GM12878 (cell line): ENCODE data around the gene RAD51B. TPM values are rescaled to one million over a fixed set of nuclear protein-coding genes. Genes with fewer than 3 reads are reported as not detected.

Experiments
- ATAC-seq: fragments of 200-7000 bp; cut with Tn5 transposase; 3 replicates; pipeline ENCODE4 v1.9.1; 2020; ENCODE audit warnings: mild to moderate bottlenecking, moderate library complexity
- BruUV-seq: library from RNA; stranded (reverse); fragments of 400-500 nt; replicated peaks from 2 replicates; lab custom pipeline; 2021; lab: Mats Ljungman, UMichigan
- CTCF ChIA-PET: fragments of 300-600 bp; sonication (Branson Sonifier 250); formaldehyde crosslinking; extraction: SDS; loops from one replicate; lab custom pipeline; 2021; ENCODE audit warnings: inconsistent platforms; lab: Yijun Ruan, JAX
- POLR2A ChIA-PET: fragments of 350-600 bp; formaldehyde crosslinking; extraction: SDS; loops from one replicate; lab custom pipeline; 2021; ENCODE audit warnings: inconsistent platforms; lab: Charles Lee
- RAD21 ChIA-PET: fragments of 300-600 bp; sonication (Branson Sonifier 250); formaldehyde crosslinking; loops from one replicate; lab custom pipeline; 2023; ENCODE audit warnings: antibody characterized with exemption; ENCODE audit not compliant: unreplicated experiment; lab: Charles Lee
- SMC1A ChIA-PET: fragments of 300-600 bp; sonication (Branson Sonifier 250); formaldehyde crosslinking; loops from one replicate; lab custom pipeline; 2023; ENCODE audit not compliant: unreplicated experiment, uncharacterized antibody; lab: Charles Lee
- DNase-seq: peaks from one replicate; pipeline ENCODE4 v3.0.0-alpha.2; 2011; ENCODE audit warnings: low read depth, low spot score
- FAIRE-seq: peaks from 3 replicates; lab custom pipeline; 2011; peaks lifted over from hg19 to GRCh38; lab: Jason Lieb, UNC
- H2AFZ ChIP-seq: 2 replicates; pipeline ENCODE4 v1.6.0; 2011; ENCODE audit warnings: low read depth, low read length, control low read depth; ENCODE audit not compliant: control insufficient read depth
- H3K27ac ChIP-seq: 2 replicates; pipeline ENCODE4 v1.5.1; 2011; ENCODE audit warnings: control low read depth; ENCODE audit not compliant: control insufficient read depth, insufficient read depth
- H3K27me3 ChIP-seq, 2 experiments: replicated peaks in 1 of 2; 2 replicates each; pipeline versions ENCODE4 v1.6.0 to v1.6.1; 2011; ENCODE audit warnings: low read length in 1 of 2; ENCODE audit not compliant: control insufficient read depth in 2 of 2, insufficient read depth in 2 of 2
- H3K36me3 ChIP-seq, 2 experiments: 2 replicates each; pipeline ENCODE4 v1.5.1; 2011; ENCODE audit warnings: low read length in 1 of 2; ENCODE audit not compliant: control insufficient read depth in 2 of 2, insufficient read depth in 2 of 2
- H3K4me1 ChIP-seq: 2 replicates; pipeline ENCODE4 v1.6.1; 2011; ENCODE audit warnings: mild to moderate bottlenecking, low read length, moderate library complexity, mixed read lengths; ENCODE audit not compliant: control insufficient read depth, insufficient read depth
- H3K4me2 ChIP-seq: 2 replicates; pipeline ENCODE4 v1.6.0; 2011; ENCODE audit warnings: control low read depth; ENCODE audit not compliant: control insufficient read depth, insufficient read depth
- H3K4me3 ChIP-seq: fragments of 200-600 bp; sonication (generic); 2 replicates; pipeline ENCODE4 v1.5.1; 2016
- H3K79me2 ChIP-seq: 2 replicates; pipeline ENCODE4 v1.6.0; 2011; ENCODE audit warnings: low read length; ENCODE audit not compliant: control insufficient read depth, insufficient read depth
- H3K9ac ChIP-seq: 2 replicates; pipeline ENCODE4 v1.8.0; 2011; ENCODE audit warnings: low read length, control low read depth, mixed read lengths; ENCODE audit not compliant: control insufficient read depth, insufficient read depth
- H3K9me3 ChIP-seq: replicated peaks from 3 replicates; pipeline ENCODE4 v1.5.1; 2011; ENCODE audit warnings: mild to moderate bottlenecking, low read length; ENCODE audit not compliant: control insufficient read depth, insufficient read depth
- H4K20me1 ChIP-seq: 2 replicates; pipeline ENCODE4 v1.6.0; 2011; ENCODE audit not compliant: control insufficient read depth, insufficient read depth
- CREM ChIP-seq: IDR thresholded peaks from 2 replicates; pipeline ENCODE4 v1.6.1; 2014; ENCODE audit warnings: antibody characterized with exemption, low read depth
- JUNB ChIP-seq: IDR thresholded peaks from 2 replicates; pipeline ENCODE4 v1.6.1; 2016; ENCODE audit warnings: antibody characterized with exemption, mild to moderate bottlenecking
- PBX3 ChIP-seq: IDR thresholded peaks from 2 replicates; pipeline ENCODE4 v1.6.1; 2011; ENCODE audit warnings: mild to moderate bottlenecking, low read depth, low read length, moderate library complexity; ENCODE audit not compliant: insufficient replicate concordance
- RAD21 ChIP-seq: IDR thresholded peaks from 2 replicates; pipeline ENCODE4 v1.6.1; 2011; ENCODE audit warnings: mild to moderate bottlenecking, low read depth, low read length, moderate library complexity; ENCODE audit not compliant: insufficient read depth
- SREBF1 ChIP-seq: IDR thresholded peaks from 2 replicates; pipeline ENCODE4 v1.6.1; 2012; ENCODE audit warnings: mild to moderate bottlenecking, low read length
- TBL1XR1 ChIP-seq: IDR thresholded peaks from 2 replicates; pipeline ENCODE4 v1.6.1; 2012; ENCODE audit warnings: low read depth, low read length, improper control_type of control experiment
- ZBTB40 ChIP-seq: fragments of 450-650 bp; IDR thresholded peaks from 2 replicates; pipeline ENCODE4 v1.6.1; 2016; ENCODE audit warnings: mild to moderate bottlenecking, moderate library complexity, borderline replicate concordance
- ZNF217 ChIP-seq: fragments of 450-650 bp; IDR thresholded peaks from 2 replicates; pipeline ENCODE4 v1.6.1; 2017; ENCODE audit warnings: antibody characterized with exemption, mild to moderate bottlenecking
- ZZZ3 ChIP-seq: IDR thresholded peaks from 2 replicates; pipeline ENCODE4 v1.6.1; 2011; ENCODE audit warnings: low read depth; ENCODE audit not compliant: control insufficient read depth, insufficient read length
- WGBS: methylation state at CpG from one replicate; pipeline ENCODE4 v1.1.6; 2016; ENCODE audit warnings: low lambda C conversion rate; ENCODE audit not compliant: insufficient replicate concordance, insufficient coverage; ENCODE audit errors: missing lambda C conversion rate; 5-methylcytosine and 5-hydroxymethylcytosine counted together
- in situ Hi-C: fragments of 300-500 bp; cut with MboI; formaldehyde crosslinking; loops from 9 replicates; pipeline ENCODE4 v1.14.3; 2018; ENCODE audit warnings: mixed read lengths
- intact Hi-C: fragments of 100-400 bp; cut with micrococcal nuclease; formaldehyde crosslinking; loops from one replicate; pipeline ENCODE4 v1.14.2; 2022; ENCODE audit not compliant: unreplicated experiment
- polyA plus RNA-seq, 11 experiments: library from polyadenylated mRNA; depleted of rRNA in 4 of 11; unstranded in 6 of 11; stranded (reverse) in 5 of 11; fragments of >200 nt; fragmentation: Nextera tagmentation in 4 of 11; fragmentation: Illumina TruSeq in 1 of 11; extraction: Ambion mirVana in 4 of 11; extraction: Trizol in 1 of 11; gene quantifications; 1 replicate in 1 of 11; 2 replicates in 10 of 11; pipeline versions ENCODE4 v1.2.1 to v1.2.3, GENCODE V29; 2011 to 2016; ENCODE audit warnings: inconsistent platforms in 2 of 11, missing spikeins in 2 of 11, low read depth in 1 of 11
- total RNA-seq, 4 experiments: library from RNA; depleted of rRNA in 3 of 4; stranded (reverse); fragments of >200 nt in 3 of 4; fragmentation: Illumina TruSeq in 1 of 4; extraction: Trizol in 1 of 4; gene quantifications; 2 replicates each; pipeline versions ENCODE4 v1.2.1 to v1.2.3, GENCODE V29; 2013 to 2021
- TF ChIP-seq, protein P1 (sequence below), 3 experiments: IDR thresholded peaks in 2 of 3; conservative IDR thresholded peaks in 1 of 3; 2 replicates each; pipeline ENCODE4 v1.5.1; 2011; ENCODE audit warnings: low read depth in 3 of 3, low read length in 3 of 3, mild to moderate bottlenecking in 3 of 3, control low read depth in 2 of 3, moderate library complexity in 2 of 3, inconsistent platforms in 1 of 3, mixed read lengths in 1 of 3; ENCODE audit not compliant: control insufficient read depth in 2 of 3, insufficient read depth in 1 of 3; ENCODE audit errors: extremely low read depth in 1 of 3
- TF ChIP-seq, protein P2 (sequence below): IDR thresholded peaks from 2 replicates; pipeline ENCODE4 v1.6.1; 2011; ENCODE audit warnings: low read depth, low read length, improper control_type of control experiment, borderline replicate concordance

The RAD51B gene
- total and polyA plus RNA-seq, 10 of the 15 experiments (the other 5 are each of a cell fraction or from before 2014, with no cell fraction given): 9.8 to 26.8 (median 21.3) TPM

- peak; percentile 92 for ATAC-seq
- Histone ChIP-seq H3K9me3 (no peaks in the 10 kb centered on the region), H3K36me3 (no peaks in the 10 kb centered on the region), H3K4me2 (peak overlapping the region; percentile 21), H3K79me2 (no peaks in the 10 kb centered on the region), H3K27ac (peak overlapping the region; percentile 68), H3K4me1 (peaks cover 24% of the 10 kb centered on the region), H3K27me3 (no peaks in the 10 kb centered on the region), H4K20me1 (no peaks in the 10 kb centered on the region), H3K9ac (peak overlapping the region; percentile 37; the same call in 1 of the 2 replicates), H3K4me3 (no peak overlapping the region), H2AFZ (peak overlapping the region; percentile 74)
- in situ Hi-C loops: no loop called here
- CTCF ChIA-PET: interaction anchor here (0.8 to 5.2 kb wide), 4 partner anchors 10 to 248 kb away, joined by 3 to 33 read pairs (median 4); no protein-coding TSS in a partner anchor
- BruUV-seq: TSS peak; percentile 98
- 30% methylated on average over 14 of the region's 14 CpGs for WGBS
- RAD21 ChIA-PET: interaction anchor here (0.5 to 2.4 kb wide), 10 partner anchors 11 to 292 kb away, joined by 3 to 13 read pairs (median 4); no protein-coding TSS in a partner anchor
- POLR2A ChIA-PET: interaction anchor here (0.8 to 1.5 kb wide), 5 partner anchors 10 to 321 kb away, joined by 3 to 4 read pairs (median 3); no protein-coding TSS in a partner anchor
- intact Hi-C loops: loop anchor here (1.0 to 5.0 kb wide), 5 partner anchors 19 to 292 kb away; no protein-coding TSS in a partner anchor
- DNase-seq: peak; percentile 83
- SMC1A ChIA-PET: interaction anchor here (0.8 to 5.7 kb wide), 13 partner anchors 8 to 214 kb away, joined by 3 to 56 read pairs (median 4); no protein-coding TSS in a partner anchor
- FAIRE-seq: peak; percentile 7
- TF ChIP-seq CREM (peak; percentile 80; the same call in 1 of the 2 replicates), ZBTB40 (no peak), PBX3 (no peak), SREBF1 (no peak), JUNB (peak; percentile 68), RAD21 (0 out of 2 replicates have a peak, but pooled peaks have one; percentile 8), TBL1XR1 (peak; percentile 79; the same call in 1 of the 2 replicates), ZZZ3 (no peak), ZNF217 (peak; percentile 58; the same call in 1 of the 2 replicates)
- TF ChIP-seq, protein P1, sequence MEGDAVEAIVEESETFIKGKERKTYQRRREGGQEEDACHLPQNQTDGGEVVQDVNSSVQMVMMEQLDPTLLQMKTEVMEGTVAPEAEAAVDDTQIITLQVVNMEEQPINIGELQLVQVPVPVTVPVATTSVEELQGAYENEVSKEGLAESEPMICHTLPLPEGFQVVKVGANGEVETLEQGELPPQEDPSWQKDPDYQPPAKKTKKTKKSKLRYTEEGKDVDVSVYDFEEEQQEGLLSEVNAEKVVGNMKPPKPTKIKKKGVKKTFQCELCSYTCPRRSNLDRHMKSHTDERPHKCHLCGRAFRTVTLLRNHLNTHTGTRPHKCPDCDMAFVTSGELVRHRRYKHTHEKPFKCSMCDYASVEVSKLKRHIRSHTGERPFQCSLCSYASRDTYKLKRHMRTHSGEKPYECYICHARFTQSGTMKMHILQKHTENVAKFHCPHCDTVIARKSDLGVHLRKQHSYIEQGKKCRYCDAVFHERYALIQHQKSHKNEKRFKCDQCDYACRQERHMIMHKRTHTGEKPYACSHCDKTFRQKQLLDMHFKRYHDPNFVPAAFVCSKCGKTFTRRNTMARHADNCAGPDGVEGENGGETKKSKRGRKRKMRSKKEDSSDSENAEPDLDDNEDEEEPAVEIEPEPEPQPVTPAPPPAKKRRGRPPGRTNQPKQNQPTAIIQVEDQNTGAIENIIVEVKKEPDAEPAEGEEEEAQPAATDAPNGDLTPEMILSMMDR (IDR thresholded peaks at IDR 0.05 in 2 of 3, conservative IDR thresholded peaks at IDR 0.05 in 1 of 3; ENCODE audit: control insufficient read depth in 2 of 3, extremely low read depth in 1 of 3, insufficient read depth in 1 of 3, low read depth in 3 of 3, low read length in 3 of 3): no peak
- TF ChIP-seq, protein P2, sequence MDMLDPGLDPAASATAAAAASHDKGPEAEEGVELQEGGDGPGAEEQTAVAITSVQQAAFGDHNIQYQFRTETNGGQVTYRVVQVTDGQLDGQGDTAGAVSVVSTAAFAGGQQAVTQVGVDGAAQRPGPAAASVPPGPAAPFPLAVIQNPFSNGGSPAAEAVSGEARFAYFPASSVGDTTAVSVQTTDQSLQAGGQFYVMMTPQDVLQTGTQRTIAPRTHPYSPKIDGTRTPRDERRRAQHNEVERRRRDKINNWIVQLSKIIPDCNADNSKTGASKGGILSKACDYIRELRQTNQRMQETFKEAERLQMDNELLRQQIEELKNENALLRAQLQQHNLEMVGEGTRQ: no peak
These were observed 675.8 kb downstream of the RAD51B start for GRCh38 chr14:68495101-68496039.
